HCT116 (cell line): ENCODE data around the gene PAN3. TPM values are rescaled to one million over a fixed set of nuclear protein-coding genes. Genes with fewer than 3 reads are reported as not detected.

Source experiments
- ATAC-seq: fragments of 200-7000 bp; cut with Tn5 transposase; 2 replicates; pipeline ENCODE4 v1.9.1; 2020; ENCODE audit warnings: mild to moderate bottlenecking, moderate library complexity
- BruUV-seq: library from RNA; stranded (reverse); fragments of 400-500 nt; replicated peaks from 2 replicates; lab custom pipeline; 2021; lab: Mats Ljungman, UMichigan
- CTCF ChIA-PET: fragments of 300-600 bp; sonication (Branson Sonifier 250); formaldehyde crosslinking; loops from one replicate; lab custom pipeline; 2021; ENCODE audit warnings: antibody characterized with exemption; lab: Charles Lee
- POLR2A ChIA-PET: fragments of 300-600, 350-600 bp; sonication (Branson Sonifier 250); formaldehyde crosslinking; loops from one replicate; lab custom pipeline; 2021; ENCODE audit warnings: antibody characterized with exemption; lab: Charles Lee
- RAD21 ChIA-PET, 2 experiments: fragments of 300-600 bp; sonication (Branson Sonifier 250); formaldehyde crosslinking; loops; one replicate each; lab custom pipeline; 2023; ENCODE audit warnings: low total read pairs in 2 of 2; ENCODE audit not compliant: uncharacterized antibody in 2 of 2, unreplicated experiment in 2 of 2, low non-redundant PET in 1 of 2; lab: Charles Lee
- DNase-seq: peaks from one replicate; pipeline ENCODE4 v3.0.0-alpha.2; 2010; ENCODE audit warnings: low read depth, low spot score
- H2AFZ ChIP-seq: fragments of 200-600 bp; shearing (Covaris generic), sonication (generic); 2 replicates; pipeline ENCODE4 v1.6.1; 2017; ENCODE audit warnings: low read depth, mixed run types, mixed read lengths, antibody characterized with exemption, low read length; ENCODE audit not compliant: poor library complexity, severe bottlenecking
- H3K27ac ChIP-seq: 2 replicates; pipeline ENCODE4 v1.5.1; 2012; ENCODE audit warnings: low read depth, low read length
- H3K27me3 ChIP-seq: fragments of 200-600 bp; sonication (generic); 2 replicates; pipeline ENCODE4 v1.6.1; 2016; ENCODE audit warnings: mixed run types, low read length, mixed read lengths; ENCODE audit not compliant: insufficient read depth
- H3K36me3 ChIP-seq, 2 experiments: fragments of 200-500 bp in 1 of 2; fragments of 200-600 bp in 1 of 2; sonication (Bioruptor generic) in 1 of 2; sonication (generic) in 1 of 2; 2 replicates each; pipeline versions ENCODE4 v1.5.1 to v1.6.1; 2014 to 2016; ENCODE audit warnings: low read length in 2 of 2, inconsistent platforms in 1 of 2, mixed read lengths in 1 of 2, mixed run types in 1 of 2; ENCODE audit not compliant: insufficient read depth in 2 of 2, control insufficient read depth in 1 of 2
- H3K4me1 ChIP-seq, 2 experiments: fragments of 200-600 bp in 1 of 2; sonication (generic) in 1 of 2; 2 replicates each; pipeline versions ENCODE4 v1.5.1 to v1.6.1; 2012 to 2017; ENCODE audit warnings: low read length in 2 of 2, inconsistent platforms in 1 of 2, mild to moderate bottlenecking in 1 of 2, mixed read lengths in 1 of 2, mixed run types in 1 of 2, moderate library complexity in 1 of 2; ENCODE audit not compliant: insufficient read depth in 2 of 2, control insufficient read depth in 1 of 2
- H3K4me2 ChIP-seq: fragments of 200-600 bp; sonication (generic); 2 replicates; pipeline ENCODE4 v1.6.1; 2017; ENCODE audit warnings: mixed run types, low read length, mixed read lengths
- H3K4me3 ChIP-seq, 2 experiments: fragments of 200-600 bp in 1 of 2; sonication (generic) in 1 of 2; replicated peaks in 1 of 2; 2 replicates each; pipeline ENCODE4 v1.5.1; 2011 to 2016; ENCODE audit warnings: low read length in 2 of 2, control low read depth in 1 of 2, low read depth in 1 of 2, mild to moderate bottlenecking in 1 of 2, mixed read lengths in 1 of 2, mixed run types in 1 of 2
- H3K79me2 ChIP-seq: fragments of 200-600 bp; sonication (generic); 2 replicates; pipeline ENCODE4 v1.6.1; 2017; ENCODE audit warnings: mild to moderate bottlenecking, mixed run types, low read length, moderate library complexity, mixed read lengths; ENCODE audit not compliant: insufficient read depth
- H3K9ac ChIP-seq: fragments of 200-600 bp; sonication (generic); 2 replicates; pipeline ENCODE4 v1.6.1; 2016; ENCODE audit warnings: low read length, mixed read lengths
- H3K9me2 ChIP-seq: fragments of 200-600 bp; sonication (generic), shearing (Covaris generic); 2 replicates; pipeline ENCODE4 v1.6.1; 2017; ENCODE audit warnings: mixed run types, mild to moderate bottlenecking, moderate library complexity; ENCODE audit not compliant: insufficient read depth
- H3K9me3 ChIP-seq, 2 experiments: fragments of 200-500 bp in 1 of 2; fragments of 200-600 bp in 1 of 2; sonication (Bioruptor generic) in 1 of 2; sonication (generic) in 1 of 2; 2 replicates each; pipeline ENCODE4 v1.6.1; 2014 to 2017; ENCODE audit warnings: low read length in 2 of 2, mixed read lengths in 2 of 2, inconsistent platforms in 1 of 2, low read depth in 1 of 2, mild to moderate bottlenecking in 1 of 2, mixed run types in 1 of 2, moderate library complexity in 1 of 2; ENCODE audit not compliant: control insufficient read depth in 1 of 2, insufficient read depth in 1 of 2
- H4K20me1 ChIP-seq: fragments of 200-600 bp; sonication (generic), shearing (Covaris generic); 2 replicates; pipeline ENCODE4 v1.6.1; 2017; ENCODE audit warnings: mixed run types, mild to moderate bottlenecking, moderate library complexity; ENCODE audit not compliant: insufficient read depth
- CEBPB ChIP-seq: IDR thresholded peaks from 2 replicates; pipeline ENCODE4 v1.6.1; 2012; ENCODE audit warnings: low read depth
- ELF1 ChIP-seq: IDR thresholded peaks from 2 replicates; pipeline ENCODE4 v1.6.1; 2012; ENCODE audit warnings: low read depth, borderline replicate concordance
- EZH2 ChIP-seq: fragments of 200-600 bp; sonication (generic); IDR thresholded peaks from 2 replicates; pipeline ENCODE4 v1.6.1; 2017; ENCODE audit warnings: antibody characterized with exemption, mixed run types
- FOSL1 ChIP-seq: IDR thresholded peaks from 2 replicates; pipeline ENCODE4 v1.6.1; 2012; ENCODE audit warnings: low read depth
- JUND ChIP-seq: IDR thresholded peaks from 2 replicates; pipeline ENCODE4 v1.6.1; 2012
- POLR2A ChIP-seq: IDR thresholded peaks from 2 replicates; pipeline ENCODE4 v1.7.0; 2011; ENCODE audit warnings: borderline replicate concordance; ENCODE audit not compliant: insufficient read depth, insufficient read length; ENCODE audit errors: extremely low read depth
- RAD21 ChIP-seq: IDR thresholded peaks from 2 replicates; pipeline ENCODE4 v1.6.1; 2012; ENCODE audit warnings: low read depth, mild to moderate bottlenecking
- SIN3A ChIP-seq: IDR thresholded peaks from 2 replicates; pipeline ENCODE4 v1.6.1; 2012; ENCODE audit warnings: low read depth
- SRF ChIP-seq: IDR thresholded peaks from 2 replicates; pipeline ENCODE4 v1.6.1; 2012; ENCODE audit warnings: low read depth
- TCF7L2 ChIP-seq: IDR thresholded peaks from 2 replicates; pipeline ENCODE4 v1.7.0; 2011; ENCODE audit warnings: borderline replicate concordance, inconsistent platforms; ENCODE audit not compliant: insufficient read depth, insufficient read length; ENCODE audit errors: extremely low read depth
- YY1 ChIP-seq: IDR thresholded peaks from 2 replicates; pipeline ENCODE4 v1.6.1; 2011; ENCODE audit warnings: low read length, low read depth, moderate library complexity, mild to moderate bottlenecking; ENCODE audit not compliant: insufficient replicate concordance; ENCODE audit errors: extremely low read depth
- ZBTB33 ChIP-seq: IDR thresholded peaks from 2 replicates; pipeline ENCODE4 v1.6.1; 2011; ENCODE audit warnings: mild to moderate bottlenecking, low read length, moderate library complexity; ENCODE audit not compliant: insufficient replicate concordance; ENCODE audit errors: extremely low read depth
- ZNF274 ChIP-seq: fragments of 200-500 bp; sonication (Bioruptor generic); IDR thresholded peaks from 2 replicates; pipeline ENCODE4 v1.6.1; 2014; ENCODE audit warnings: mild to moderate bottlenecking, low read depth, low read length, inconsistent platforms
- intact Hi-C: fragments of 100-400 bp; cut with micrococcal nuclease; formaldehyde crosslinking; loops from 2 replicates; pipeline ENCODE4 v1.10.0; 2022
- total RNA-seq: library from RNA; stranded (reverse); gene quantifications from one replicate; pipeline ENCODE4 v1.2.1, GENCODE V29; 2021; ENCODE audit not compliant: unreplicated experiment
- TF ChIP-seq, protein P1 (sequence below): IDR thresholded peaks from 2 replicates; pipeline ENCODE4 v1.6.1; 2012
- TF ChIP-seq, protein P2 (sequence below): IDR thresholded peaks from 2 replicates; pipeline ENCODE4 v1.6.1; 2012
- TF ChIP-seq, protein P3 (sequence below), 3 experiments: fragments of 200-600 bp in 1 of 3; sonication (generic) in 1 of 3; IDR thresholded peaks in 2 of 3; conservative IDR thresholded peaks in 1 of 3; 2 replicates each; pipeline ENCODE4 v1.5.1; 2012 to 2017; ENCODE audit warnings: low read depth in 2 of 3, low read length in 2 of 3, antibody characterized with exemption in 1 of 3, borderline replicate concordance in 1 of 3, control low read depth in 1 of 3, mild to moderate bottlenecking in 1 of 3, mixed read lengths in 1 of 3, mixed run types in 1 of 3, moderate library complexity in 1 of 3; ENCODE audit not compliant: insufficient read depth in 1 of 3

PAN3 gene
- total RNA-seq, 1 experiment from 2014 or later = 30.1 TPM

- POLR2A ChIA-PET = no interaction called here
- TF ChIP-seq, protein P1, sequence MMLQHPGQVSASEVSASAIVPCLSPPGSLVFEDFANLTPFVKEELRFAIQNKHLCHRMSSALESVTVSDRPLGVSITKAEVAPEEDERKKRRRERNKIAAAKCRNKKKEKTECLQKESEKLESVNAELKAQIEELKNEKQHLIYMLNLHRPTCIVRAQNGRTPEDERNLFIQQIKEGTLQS = no peak
- TF ChIP-seq, protein P2, sequence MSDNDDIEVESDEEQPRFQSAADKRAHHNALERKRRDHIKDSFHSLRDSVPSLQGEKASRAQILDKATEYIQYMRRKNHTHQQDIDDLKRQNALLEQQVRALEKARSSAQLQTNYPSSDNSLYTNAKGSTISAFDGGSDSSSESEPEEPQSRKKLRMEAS = no peak
- TF ChIP-seq SIN3A (no peak), SRF (no peak), YY1 (no peak), ZBTB33 (no peak), RAD21 (no peak), CEBPB (no peak), FOSL1 (no peak), POLR2A (no peak), TCF7L2 (no peak), EZH2 (no peak), JUND (no peak), ZNF274 (no peak), ELF1 (no peak)
- TF ChIP-seq, protein P3, sequence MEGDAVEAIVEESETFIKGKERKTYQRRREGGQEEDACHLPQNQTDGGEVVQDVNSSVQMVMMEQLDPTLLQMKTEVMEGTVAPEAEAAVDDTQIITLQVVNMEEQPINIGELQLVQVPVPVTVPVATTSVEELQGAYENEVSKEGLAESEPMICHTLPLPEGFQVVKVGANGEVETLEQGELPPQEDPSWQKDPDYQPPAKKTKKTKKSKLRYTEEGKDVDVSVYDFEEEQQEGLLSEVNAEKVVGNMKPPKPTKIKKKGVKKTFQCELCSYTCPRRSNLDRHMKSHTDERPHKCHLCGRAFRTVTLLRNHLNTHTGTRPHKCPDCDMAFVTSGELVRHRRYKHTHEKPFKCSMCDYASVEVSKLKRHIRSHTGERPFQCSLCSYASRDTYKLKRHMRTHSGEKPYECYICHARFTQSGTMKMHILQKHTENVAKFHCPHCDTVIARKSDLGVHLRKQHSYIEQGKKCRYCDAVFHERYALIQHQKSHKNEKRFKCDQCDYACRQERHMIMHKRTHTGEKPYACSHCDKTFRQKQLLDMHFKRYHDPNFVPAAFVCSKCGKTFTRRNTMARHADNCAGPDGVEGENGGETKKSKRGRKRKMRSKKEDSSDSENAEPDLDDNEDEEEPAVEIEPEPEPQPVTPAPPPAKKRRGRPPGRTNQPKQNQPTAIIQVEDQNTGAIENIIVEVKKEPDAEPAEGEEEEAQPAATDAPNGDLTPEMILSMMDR (IDR thresholded peaks at IDR 0.05 in 2 of 3, conservative IDR thresholded peaks at IDR 0.05 in 1 of 3; ENCODE audit: borderline replicate concordance in 1 of 3, insufficient read depth in 1 of 3, low read depth in 2 of 3, low read length in 2 of 3) = no peak
- Histone ChIP-seq H3K36me3 (no peaks in the 10 kb centered on the region), H3K9ac (no peak overlapping the region), H3K4me2 (no peak overlapping the region), H3K4me1 (peaks cover 0 to 3% of the 10 kb centered on the region in 2 experiments; a peak in 1 of 4 replicates), H3K27ac (no peak overlapping the region), H3K9me3 (no peaks in the 10 kb centered on the region), H3K27me3 (no peaks in the 10 kb centered on the region), H3K9me2 (no peaks in the 10 kb centered on the region), H3K79me2 (no peaks in the 10 kb centered on the region), H4K20me1 (no peaks in the 10 kb centered on the region), H2AFZ (no peak overlapping the region), H3K4me3 (no peak overlapping the region)
- BruUV-seq = no TSS peak
- DNase-seq = no peak
- no peak for ATAC-seq
- RAD21 ChIA-PET = no interaction called here
- CTCF ChIA-PET = no interaction called here
- intact Hi-C loops = no loop called here
These were observed 18.0 kb upstream of the PAN3 start for GRCh38 chr13:28120317-28120716.
